ENCODE data around the gene SMIM32.

SMIM32 gene

DNA sequence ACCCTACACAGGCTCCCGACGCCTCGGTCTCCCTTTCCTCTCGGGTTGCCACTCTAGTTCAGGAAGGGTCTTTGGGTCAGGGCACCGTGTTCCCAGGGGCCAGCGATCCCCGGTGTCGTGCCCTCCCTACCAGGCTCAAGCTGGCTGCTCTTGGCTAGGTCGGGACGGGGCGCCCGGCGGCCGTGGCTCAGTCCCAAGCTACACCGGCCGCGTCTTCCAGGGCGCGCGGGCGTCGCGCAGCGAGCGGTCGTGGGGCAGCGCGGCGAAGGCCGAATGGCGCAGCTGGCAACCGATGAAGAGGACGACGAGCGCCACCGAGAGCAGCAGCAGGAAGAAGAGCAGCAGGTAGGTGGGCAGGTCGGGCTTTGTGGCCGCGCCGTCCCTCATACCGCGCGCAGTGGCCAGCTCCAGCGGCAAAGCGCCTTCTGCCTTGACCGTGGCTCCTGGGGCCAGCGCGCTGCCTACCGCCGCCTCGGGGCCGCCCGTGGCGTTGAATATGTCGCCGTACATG lies 892 bp downstream of the SMIM32 start:
- no peak for DNase-seq
- in situ Hi-C loops (cut with HindIII; ENCODE audit: low pct_ligation_motif_present, low pct_unique_long_range_greater_than_20kb, low sequenced_read_pairs), result no loop called here

DNA sequence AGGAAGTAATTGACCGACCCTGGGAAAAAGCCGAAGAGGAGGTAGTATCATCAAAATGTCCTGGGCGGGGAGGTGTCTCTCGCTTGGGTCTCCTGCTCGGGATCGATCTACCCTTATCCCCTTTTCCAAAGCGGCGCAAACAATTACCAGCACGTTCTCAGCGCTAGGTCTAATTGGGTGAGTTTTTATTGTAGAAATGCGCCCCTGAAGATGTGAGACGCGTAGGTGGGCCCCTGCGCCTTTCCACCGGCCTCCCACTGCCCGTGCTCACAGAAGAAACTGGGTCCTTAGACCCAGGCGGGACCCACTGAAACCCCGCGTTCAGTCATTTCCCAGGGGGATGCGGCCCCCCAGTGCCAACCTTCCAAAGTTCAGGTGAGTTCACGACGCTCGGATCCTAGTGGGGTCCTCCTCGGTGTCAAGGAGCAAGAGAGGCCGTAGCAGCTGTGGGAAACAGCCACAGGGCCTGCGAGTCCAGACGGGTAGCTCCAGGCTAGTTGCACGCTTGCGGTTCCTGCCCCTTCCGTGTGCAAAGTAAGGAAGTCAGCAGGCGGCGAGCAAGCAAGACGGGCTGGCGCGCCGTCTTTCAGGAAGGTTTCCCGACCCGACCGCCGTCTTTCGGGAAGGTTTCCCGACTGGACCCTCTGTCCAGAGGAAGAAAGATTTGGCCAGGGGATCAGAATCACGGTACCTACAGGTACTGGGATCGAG lies 1.5 kb downstream of the SMIM32 start:
- in situ Hi-C loops (cut with HindIII; ENCODE audit: low pct_ligation_motif_present, low pct_unique_long_range_greater_than_20kb, low sequenced_read_pairs), result no loop called here
- peak; percentile 44 for DNase-seq

DNA sequence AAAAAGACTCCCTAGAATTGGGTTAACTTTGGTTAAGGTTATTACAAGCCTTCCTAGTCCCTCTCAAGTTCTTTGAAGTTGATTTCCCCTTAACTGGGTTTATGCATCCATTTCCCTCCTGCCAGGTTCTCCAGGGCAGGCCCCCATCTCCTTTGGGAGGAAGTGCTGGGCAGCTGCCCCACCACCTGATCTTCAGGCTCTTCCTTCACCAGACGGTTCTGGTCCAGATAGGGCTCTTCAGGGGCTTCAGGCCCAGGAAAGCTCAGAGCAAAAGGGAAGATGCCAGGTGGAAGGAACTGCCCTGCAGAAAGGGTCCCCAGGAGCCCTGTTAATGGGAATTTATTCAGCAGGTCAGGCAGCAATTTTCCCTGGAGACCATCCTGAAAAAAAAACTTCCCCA lies 2.1 kb downstream of the SMIM32 start:
- no peak for DNase-seq
- in situ Hi-C loops (cut with HindIII; ENCODE audit: low pct_ligation_motif_present, low pct_unique_long_range_greater_than_20kb, low sequenced_read_pairs), result no loop called here

DNA sequence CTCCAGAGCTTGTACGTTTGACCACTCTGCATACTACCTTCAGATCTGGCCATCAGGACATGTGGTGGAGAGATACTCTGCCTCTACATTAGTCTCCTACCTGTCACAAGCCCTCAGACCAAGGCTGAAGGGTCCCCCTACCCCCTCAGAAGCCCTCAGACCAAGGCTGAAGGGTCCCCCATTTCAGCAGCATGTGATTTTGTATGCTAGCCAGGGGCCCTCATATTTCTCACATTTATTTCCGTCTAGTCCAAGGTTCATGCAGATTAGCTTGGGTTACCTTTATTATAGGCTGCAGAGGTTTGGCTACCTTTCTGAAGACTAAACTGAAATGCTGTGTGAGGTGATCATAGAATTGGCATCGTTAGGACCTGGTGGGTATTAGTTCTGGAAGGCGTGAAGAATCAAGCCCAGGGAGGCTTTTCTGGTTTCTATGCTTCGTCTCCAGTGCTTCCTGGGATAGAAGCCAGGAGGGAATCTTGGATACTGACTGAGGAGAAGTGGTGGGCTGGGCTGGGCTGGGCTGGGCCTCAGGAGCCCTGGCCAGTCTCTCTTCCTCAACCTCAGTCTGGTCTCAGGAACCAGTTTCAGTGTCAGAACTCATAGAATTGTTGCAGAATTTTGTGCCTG lies 2.8 kb downstream of the SMIM32 start:
- DNase-seq, result no peak
- in situ Hi-C loops (cut with HindIII; ENCODE audit: low pct_ligation_motif_present, low pct_unique_long_range_greater_than_20kb, low sequenced_read_pairs), result no loop called here

DNA sequence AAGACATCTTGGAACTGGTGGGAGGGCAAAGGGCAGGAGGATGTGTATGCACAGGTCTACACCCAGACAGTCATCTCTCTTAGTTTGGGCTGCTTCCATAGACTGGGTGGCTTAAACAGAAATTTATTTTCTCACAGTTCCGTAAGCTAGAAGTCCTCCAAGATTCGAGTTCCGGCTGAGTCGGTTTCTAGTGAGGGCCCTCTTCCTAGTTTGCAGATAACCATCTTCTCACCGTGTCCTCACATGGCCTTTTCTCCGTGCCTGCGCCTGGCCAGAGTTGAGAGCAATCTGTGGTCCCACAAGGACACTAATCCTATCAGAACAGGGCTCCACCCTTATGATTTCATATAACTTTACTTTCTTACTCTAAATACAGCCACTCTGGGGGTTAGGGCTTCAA lies 4.1 kb downstream of the SMIM32 start:
- in situ Hi-C loops (cut with HindIII; ENCODE audit: low pct_ligation_motif_present, low pct_unique_long_range_greater_than_20kb, low sequenced_read_pairs), result no loop called here
- no peak for DNase-seq

DNA sequence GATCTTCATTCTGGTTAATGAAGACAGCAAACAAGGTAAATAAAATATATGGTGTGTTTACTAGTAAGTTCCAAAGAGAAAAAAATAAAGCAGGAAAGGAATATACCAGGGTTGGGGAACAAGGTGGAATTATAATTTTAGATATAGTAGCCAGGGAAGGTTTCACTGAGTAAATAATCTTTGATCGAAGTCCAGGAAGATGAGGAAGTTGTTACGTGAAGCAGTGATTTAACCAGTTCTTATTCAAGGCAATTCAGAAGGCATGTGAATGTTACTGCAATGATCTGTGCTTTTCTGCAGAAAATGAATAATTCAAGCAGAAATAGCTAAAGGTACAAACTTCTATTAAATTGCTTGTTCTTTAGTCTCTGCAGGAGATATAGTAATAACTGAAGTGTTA lies 6.2 kb downstream of the SMIM32 start:
- no peak for DNase-seq
- in situ Hi-C loops (cut with HindIII; ENCODE audit: low pct_ligation_motif_present, low pct_unique_long_range_greater_than_20kb, low sequenced_read_pairs), result no loop called here

DNA sequence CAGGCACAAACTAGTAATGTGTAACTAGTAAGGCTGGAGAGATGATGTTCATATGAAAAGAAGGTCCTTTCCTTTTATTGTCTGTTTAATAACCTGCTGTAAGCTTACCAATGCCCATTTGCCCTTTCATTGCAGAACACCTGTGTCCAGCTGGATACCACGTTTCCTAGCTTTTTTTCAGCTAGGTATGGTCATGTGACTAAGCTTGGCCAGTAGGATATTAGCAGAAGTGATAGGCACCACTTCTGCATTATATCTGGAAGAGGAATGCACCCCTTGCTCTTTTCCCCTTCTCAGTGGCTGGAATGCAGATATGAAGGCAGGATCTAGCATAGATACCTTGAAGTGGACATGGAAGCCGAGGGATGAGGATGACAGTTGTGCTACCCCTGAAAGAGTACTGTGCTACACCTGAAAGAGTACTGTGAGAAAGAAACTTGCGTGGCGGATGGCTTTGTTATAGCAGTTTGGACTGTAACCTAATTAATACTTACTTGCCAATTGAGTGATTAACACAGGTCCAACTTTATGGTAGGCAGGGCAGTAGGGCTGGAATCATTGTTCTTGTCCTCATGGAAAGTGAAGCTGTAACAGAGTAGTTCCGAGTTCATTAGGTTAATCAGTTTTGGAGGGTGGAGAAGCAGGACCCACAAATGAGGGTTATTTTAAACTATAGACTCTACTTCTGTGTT lies 6.8 kb downstream of the SMIM32 start:
- in situ Hi-C loops (cut with HindIII; ENCODE audit: low pct_ligation_motif_present, low pct_unique_long_range_greater_than_20kb, low sequenced_read_pairs), result no loop called here
- no peak for DNase-seq

DNA sequence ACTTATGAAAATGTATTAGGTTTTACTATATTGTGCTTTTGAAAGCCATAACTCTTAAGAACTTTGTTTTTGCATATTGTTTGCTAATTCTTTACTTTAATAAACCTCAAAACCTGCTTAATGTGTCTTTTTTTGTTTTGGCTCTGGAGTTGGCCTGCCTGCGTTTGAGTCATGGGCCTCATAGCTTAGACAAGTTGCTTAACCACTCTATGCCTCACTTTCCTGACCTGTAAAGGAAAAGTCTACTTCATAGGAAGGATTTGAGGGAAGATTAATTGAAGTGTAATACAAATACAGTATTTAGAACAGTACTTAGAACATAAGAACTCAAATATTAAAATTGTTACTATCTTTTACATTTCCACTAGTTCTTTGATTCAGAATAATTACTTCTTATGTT lies 10.3 kb downstream of the SMIM32 start:
- in situ Hi-C loops (cut with HindIII; ENCODE audit: low pct_ligation_motif_present, low pct_unique_long_range_greater_than_20kb, low sequenced_read_pairs), result no loop called here

DNA sequence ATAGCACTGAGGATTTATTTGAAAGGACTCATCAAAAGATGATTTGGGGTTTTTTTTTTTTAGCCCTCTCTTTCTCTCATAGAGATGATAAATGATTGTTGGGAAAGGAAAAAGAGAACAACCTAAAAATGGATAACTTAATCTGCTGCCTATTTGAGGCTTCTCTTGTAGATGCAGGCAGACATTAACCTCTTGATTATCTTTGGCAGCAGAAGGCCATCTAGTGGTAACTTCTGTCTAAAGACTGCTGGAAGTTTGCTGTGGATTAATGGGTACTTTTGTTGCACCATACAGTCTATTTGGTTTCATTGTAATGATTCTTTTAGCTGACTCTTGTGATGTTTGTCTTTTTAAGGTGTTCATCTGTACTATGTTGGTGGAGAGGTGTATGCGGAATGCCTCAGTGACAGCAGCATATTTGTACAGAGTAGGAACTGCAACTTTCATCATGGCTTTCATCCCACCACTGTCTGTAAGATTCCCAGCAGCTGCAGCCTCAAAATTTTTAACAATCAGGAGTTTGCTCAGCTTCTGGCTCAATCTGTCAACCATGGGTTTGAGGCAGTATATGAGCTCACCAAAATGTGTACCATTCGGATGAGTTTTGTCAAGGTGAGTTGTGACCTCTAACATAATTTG lies 18.8 kb downstream of the SMIM32 start:
- in situ Hi-C loops (cut with HindIII; ENCODE audit: low pct_ligation_motif_present, low pct_unique_long_range_greater_than_20kb, low sequenced_read_pairs), result no loop called here
- DNase-seq, result peak; percentile 49

More for the DNA sequence above, 10.3 kb downstream of the SMIM32 start:
- DNase-seq, result no peak

DNA sequence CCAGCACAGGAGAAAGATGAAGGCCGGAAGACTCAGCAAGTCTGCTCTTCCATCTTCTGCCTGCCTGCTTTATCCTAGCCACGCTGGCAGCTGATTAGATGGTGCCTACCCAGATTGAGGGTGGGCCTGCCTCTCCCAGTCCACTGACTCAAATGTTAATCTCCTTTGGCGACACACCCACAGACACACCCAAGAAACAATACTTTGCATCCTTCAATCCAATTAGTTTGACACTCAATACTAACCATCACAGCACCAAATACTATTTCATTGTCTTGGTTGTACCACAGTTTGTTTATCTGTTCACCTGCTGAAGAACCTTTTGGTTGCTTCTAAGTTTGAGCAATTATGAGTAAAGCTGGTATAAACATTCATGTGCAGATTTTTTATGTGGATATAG lies 23.7 kb downstream of the SMIM32 start:
- in situ Hi-C loops (cut with HindIII; ENCODE audit: low pct_ligation_motif_present, low pct_unique_long_range_greater_than_20kb, low sequenced_read_pairs), result no loop called here
- no peak for DNase-seq

DNA sequence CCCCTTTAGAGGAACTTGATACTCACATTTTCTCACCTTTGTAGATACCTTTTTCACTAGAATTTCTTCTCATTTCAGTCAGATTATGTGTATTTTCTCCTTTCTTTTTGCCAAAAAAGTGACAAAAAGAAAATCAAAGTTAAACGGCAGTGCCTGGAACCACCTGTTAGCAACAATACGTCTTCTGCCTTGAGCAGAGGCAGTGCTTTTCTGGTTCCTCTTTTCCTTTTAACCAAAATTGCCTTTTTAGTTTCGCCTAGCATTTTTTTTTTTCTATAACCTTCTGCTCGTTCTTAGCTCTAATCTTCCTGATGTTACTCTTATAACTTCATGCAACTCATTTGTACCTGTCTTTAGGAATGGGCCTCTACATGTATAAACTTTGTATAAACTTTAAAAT lies 26.1 kb downstream of the SMIM32 start:
- no peak for DNase-seq

DNA sequence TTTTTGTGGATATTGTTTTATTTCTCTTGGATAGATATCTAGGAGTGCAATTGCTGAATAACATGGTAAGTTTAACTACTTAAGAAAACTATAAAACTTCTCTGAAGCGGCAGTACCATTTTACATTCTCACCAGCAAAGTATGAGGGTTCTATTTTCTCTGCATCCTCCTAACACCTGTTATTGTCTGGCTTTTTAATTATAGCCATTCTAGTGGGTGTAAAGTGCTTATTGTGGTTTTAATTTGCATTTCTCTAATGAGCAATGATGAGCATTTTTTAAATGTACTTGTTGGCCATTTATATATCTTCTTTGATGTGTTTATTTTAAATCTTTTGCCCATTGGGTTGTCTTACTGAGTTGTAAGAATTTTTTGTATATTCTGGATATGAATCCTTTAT lies 28.7 kb downstream of the SMIM32 start:
- no peak for DNase-seq
- in situ Hi-C loops (cut with HindIII; ENCODE audit: low pct_ligation_motif_present, low pct_unique_long_range_greater_than_20kb, low sequenced_read_pairs), result no loop called here

More for the DNA sequence above, 26.1 kb downstream of the SMIM32 start:
- in situ Hi-C loops (cut with HindIII; ENCODE audit: low pct_ligation_motif_present, low pct_unique_long_range_greater_than_20kb, low sequenced_read_pairs), result no loop called here

DNA sequence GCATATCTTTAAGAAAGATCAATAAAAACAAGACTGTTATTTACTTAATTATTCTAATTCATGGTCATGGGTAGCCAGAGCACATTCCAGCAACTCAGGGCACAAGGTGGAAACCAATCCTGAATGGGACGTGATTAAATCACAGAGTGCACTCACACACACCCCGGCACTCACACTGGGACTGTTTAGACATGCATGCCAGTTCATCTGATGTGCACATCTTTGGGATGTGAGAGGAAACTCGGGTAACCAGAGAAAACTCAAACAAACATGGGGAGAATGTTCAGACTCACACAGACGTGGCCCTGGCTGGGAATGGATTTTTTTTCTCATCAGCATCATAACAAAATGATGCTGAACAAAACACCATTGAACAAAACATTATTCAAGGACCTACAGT lies 31.0 kb downstream of the SMIM32 start:
- in situ Hi-C loops (cut with HindIII; ENCODE audit: low pct_ligation_motif_present, low pct_unique_long_range_greater_than_20kb, low sequenced_read_pairs), result no loop called here
- no peak for DNase-seq

DNA sequence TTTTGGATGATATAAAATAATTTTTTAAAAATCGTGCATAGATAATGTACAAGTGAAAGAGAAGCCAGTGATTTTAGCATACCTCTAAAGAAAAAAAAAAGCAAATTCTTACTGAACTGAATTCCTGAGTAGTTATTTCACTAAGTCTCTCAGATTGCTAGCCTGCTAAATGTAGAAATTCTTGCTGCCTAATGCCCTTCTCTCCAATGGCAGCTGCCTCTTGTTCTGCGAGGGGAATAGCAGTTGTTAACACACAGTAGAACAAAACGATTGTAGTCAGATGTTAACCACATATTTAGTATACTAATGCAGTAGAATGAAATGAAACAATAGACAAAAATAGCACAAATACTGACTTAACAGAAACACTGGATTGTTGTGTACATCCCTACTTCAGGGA lies 33.5 kb downstream of the SMIM32 start:
- DNase-seq, result no peak
- in situ Hi-C loops (cut with HindIII; ENCODE audit: low pct_ligation_motif_present, low pct_unique_long_range_greater_than_20kb, low sequenced_read_pairs), result no loop called here

DNA sequence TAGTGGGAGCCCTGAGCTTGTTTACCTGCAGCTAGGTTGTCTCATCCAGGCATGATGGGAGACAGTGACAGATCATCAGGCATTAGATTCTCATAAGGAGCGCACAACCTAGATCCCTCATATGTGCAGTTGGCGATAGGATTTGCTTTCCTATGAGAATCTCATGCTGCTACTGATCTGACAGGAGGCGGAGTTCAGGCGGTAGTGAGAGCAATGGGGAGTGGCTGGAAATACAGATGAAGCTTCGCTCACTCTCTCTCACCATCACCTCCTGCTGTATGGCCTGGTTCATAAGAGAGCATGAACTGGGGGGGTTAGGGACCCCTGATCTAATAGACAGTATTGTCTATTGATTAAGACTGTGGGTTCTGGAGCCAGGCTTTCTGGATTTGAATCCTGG lies 35.4 kb downstream of the SMIM32 start:
- in situ Hi-C loops (cut with HindIII; ENCODE audit: low pct_ligation_motif_present, low pct_unique_long_range_greater_than_20kb, low sequenced_read_pairs), result no loop called here
- no peak for DNase-seq

DNA sequence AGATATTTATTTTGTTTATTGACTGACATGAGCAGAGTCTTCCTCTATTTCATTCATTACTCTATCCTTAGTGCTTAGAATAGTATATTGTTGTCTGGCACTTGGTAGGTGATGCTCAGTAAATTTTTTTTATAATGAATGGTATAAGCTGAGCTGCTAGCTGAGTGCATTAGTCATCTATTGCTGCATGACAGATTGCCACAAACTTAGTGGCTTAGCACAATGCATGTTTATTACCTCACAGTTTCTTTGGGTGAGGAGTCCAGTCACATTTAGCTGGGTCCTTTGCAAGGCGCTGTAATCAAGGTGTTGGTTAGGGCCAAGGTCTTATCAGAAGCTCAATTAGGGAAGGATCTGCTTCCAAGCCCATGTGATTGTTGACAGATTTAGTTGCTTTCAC lies 37.2 kb downstream of the SMIM32 start:
- DNase-seq, result no peak
- in situ Hi-C loops (cut with HindIII; ENCODE audit: low pct_ligation_motif_present, low pct_unique_long_range_greater_than_20kb, low sequenced_read_pairs), result no loop called here

DNA sequence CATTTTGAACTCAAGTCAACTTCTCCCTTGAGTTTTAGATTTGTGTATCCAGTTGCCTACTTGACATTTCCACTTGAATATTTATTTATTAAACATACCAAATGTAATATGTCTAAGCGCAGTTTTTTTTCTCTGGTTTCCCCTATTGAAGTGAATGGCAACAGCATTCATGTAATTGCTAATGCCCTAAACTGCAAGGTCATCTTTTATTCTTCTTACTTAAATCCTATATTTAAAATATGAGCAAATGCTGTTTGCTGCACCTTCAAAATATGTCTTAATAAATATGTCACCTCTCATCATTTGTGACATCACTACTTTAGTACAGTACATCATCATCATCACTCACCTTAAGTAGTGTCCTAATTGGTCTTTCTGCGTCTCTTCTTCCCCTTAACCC lies 37.9 kb downstream of the SMIM32 start:
- in situ Hi-C loops (cut with HindIII; ENCODE audit: low pct_ligation_motif_present, low pct_unique_long_range_greater_than_20kb, low sequenced_read_pairs), result no loop called here

DNA sequence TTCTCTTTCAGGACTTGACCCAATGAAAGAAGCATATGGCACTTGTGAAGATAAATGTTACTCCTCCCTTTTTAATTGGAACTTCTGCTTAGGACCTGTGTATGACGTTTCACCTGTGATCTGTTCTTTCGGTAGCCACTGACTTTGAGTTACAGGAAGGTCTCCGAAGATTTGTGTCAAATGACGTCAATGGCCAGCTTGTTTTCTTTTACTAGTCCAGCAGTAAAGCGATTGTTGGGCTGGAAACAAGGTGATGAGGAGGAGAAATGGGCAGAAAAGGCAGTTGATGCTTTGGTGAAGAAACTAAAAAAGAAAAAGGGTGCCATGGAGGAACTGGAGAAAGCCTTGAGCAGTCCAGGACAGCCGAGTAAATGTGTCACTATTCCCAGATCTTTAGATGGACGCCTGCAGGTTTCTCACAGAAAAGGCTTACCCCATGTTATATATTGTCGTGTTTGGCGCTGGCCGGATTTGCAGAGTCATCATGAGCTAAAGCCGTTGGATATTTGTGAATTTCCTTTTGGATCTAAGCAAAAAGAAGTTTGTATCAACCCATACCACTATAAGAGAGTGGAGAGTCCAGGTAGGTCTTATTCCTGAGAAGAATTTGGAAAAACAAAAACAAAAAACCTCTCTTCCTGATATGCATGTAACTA lies 39.3 kb downstream of the SMIM32 start:
- DNase-seq, result no peak

More for the DNA sequence above, 37.9 kb downstream of the SMIM32 start:
- no peak for DNase-seq

DNA sequence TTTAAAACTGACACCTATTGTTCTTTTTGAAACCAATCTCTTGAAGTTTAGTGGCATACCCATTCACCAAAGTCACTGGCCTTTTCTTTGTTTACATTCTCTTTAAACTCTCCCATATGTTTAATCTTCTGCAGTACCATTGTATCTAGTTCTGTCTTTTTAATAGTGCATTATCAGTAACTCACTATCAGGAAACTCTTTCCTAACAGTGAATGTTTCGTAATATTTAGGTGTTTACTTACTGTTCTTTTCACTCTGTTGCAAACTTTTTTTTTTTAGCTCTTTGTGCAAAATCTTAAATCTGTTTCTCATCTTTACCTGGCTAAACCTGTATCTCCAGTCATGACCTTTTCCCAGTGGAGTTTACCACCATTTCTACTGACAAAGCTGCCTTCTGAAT lies 43.1 kb downstream of the SMIM32 start:
- in situ Hi-C loops (cut with HindIII; ENCODE audit: low pct_ligation_motif_present, low pct_unique_long_range_greater_than_20kb, low sequenced_read_pairs), result no loop called here
- DNase-seq, result no peak

More for the DNA sequence above, 39.3 kb downstream of the SMIM32 start:
- in situ Hi-C loops (cut with HindIII; ENCODE audit: low pct_ligation_motif_present, low pct_unique_long_range_greater_than_20kb, low sequenced_read_pairs), result no loop called here

Data from ACHN (cell line).